DMS153 treated with DMSO at 0.1 percent for 48 hours (cell line): ENCODE results near the gene NTSR1.

ENCODE experiments used
- DNase-seq: peaks from one replicate; lab custom pipeline; 2025; ENCODE audit not compliant: unreplicated experiment; lab: John Stamatoyannopoulos, UW

NTSR1 gene

DNA sequence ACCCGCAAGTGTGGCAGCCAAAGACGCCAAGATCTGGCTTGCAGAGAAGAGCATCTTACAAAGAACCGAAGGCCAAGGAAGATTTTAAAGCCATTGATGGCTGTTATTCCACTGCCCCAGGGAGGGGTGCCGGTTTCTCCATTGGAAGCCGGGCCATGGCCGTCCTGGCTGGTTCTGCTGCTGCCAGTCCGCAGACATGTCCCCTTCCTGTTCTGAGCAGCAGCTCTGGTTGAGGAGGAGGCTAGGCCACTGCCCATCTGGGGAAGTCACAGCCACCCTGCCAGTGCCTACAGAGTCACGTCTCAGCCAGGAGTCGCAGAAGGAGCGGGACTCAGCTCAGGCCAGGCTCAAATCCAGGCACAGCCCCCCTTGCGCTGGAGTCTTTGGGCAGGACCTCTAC lies 45.0 kb downstream of the NTSR1 start:
- no peak for DNase-seq

- DNase-seq = no peak
Measured at GRCh38 chr20:62754122-62754990, 45.7 kb downstream of the NTSR1 start.

DNA sequence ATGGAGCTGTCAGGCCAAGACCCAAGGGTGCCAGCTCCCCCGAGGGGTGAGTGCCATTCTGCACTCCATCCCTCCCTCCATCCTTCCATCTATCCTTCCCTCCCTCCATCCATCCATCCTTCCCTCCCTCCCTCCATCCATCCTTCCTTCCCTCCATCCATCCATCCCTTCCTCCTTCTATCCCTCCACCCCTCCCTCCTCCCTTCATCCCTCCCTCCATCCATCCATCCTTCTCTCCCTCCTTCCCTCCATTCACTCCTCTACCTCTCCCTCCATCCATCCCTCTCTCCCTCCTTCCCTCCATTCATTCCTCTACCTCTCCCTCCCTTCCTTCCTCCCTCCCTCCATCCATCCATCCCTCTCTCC lies 46.3 kb downstream of the NTSR1 start:
- no peak for DNase-seq

DNA sequence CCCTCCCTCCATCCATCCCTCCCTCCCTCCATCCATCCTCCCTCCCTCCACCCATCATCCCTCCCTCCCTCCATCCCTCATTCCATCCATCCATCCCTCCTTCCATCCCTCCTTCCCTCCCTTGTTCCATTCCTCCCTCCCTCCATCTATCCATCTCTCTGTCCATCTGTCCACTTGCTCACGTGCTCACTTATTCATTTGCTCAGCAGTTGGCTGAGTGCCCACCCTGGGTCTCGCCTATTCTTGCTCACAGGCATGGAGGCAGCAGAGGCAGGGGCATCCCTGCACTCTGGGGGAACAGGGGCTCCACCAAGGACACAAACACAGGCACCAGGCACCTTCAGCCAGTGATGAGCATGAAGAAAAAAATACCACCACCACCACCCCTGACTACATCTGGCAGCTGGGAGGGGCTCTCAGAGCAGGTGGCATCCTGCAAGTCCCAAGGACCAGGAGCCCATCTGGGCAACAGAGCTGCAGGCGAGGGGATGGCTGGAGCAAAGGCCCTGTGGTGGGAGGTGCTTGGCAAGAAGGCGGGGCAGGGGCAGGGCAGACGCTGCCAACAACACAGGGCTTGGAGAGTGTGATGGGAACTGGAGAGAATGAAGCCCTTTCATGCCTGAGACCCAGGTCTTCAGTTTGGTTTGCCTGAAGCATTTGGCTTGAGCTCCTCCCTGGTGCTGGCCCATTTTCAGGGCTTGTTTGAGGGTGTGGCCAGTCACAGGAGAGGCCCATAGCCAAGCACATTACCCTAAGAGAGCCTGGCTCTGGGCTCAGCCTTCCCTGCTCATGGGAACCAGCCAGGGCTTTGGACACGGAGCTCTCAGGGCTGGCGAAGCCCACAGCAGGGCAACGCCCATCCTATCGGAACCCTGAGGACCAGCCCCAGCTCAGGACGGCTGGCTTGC lies 47.4 kb downstream of the NTSR1 start:
- DNase-seq = no peak

GRCh38 chr20:62758226-62758912 lies 49.7 kb downstream of the NTSR1 start:
- no peak for DNase-seq

DNA sequence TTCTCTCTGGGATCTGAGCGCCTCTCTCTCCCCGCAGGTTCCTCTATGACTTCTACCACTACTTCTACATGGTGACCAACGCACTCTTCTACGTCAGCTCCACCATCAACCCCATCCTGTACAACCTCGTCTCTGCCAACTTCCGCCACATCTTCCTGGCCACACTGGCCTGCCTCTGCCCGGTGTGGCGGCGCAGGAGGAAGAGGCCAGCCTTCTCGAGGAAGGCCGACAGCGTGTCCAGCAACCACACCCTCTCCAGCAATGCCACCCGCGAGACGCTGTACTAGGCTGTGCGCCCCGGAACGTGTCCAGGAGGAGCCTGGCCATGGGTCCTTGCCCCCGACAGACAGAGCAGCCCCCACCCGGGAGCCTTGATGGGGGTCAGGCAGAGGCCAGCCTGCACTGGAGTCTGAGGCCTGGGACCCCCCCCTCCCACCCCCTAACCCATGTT lies 51.4 kb downstream of the NTSR1 start:
- DNase-seq = no peak

- DNase-seq = no peak
Measured at GRCh38 chr20:62760471-62760855, 51.8 kb downstream of the NTSR1 start.

GRCh38 chr20:62760856-62761758 lies 52.5 kb downstream of the NTSR1 start:
- DNase-seq = no peak

DNA sequence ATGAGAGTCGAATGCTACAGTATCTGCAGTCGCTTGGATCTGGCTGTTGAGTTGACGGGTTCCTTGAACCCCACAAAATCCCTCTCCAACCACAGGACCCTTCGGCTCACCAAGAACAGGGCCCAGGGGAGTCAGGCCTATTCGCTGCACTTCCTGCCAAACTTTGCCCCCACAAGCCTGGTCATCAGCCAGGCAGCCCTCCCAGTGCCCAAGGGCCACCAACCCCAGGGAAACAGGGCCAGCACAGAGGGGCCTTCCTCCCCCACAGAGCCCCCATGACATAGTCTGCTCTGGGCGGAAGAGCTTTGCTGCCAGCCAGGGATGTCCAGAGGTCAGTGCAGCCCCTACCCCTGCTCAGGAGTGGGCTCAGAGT lies 53.1 kb downstream of the NTSR1 start:
- no peak for DNase-seq

- no peak for DNase-seq
Measured at GRCh38 chr20:62762376-62762775, 53.7 kb downstream of the NTSR1 start.

- DNase-seq = no peak
Measured at GRCh38 chr20:62762801-62763368, 54.2 kb downstream of the NTSR1 start.

GRCh38 chr20:62763404-62763803 lies 54.8 kb downstream of the NTSR1 start:
- DNase-seq = no peak

DNA sequence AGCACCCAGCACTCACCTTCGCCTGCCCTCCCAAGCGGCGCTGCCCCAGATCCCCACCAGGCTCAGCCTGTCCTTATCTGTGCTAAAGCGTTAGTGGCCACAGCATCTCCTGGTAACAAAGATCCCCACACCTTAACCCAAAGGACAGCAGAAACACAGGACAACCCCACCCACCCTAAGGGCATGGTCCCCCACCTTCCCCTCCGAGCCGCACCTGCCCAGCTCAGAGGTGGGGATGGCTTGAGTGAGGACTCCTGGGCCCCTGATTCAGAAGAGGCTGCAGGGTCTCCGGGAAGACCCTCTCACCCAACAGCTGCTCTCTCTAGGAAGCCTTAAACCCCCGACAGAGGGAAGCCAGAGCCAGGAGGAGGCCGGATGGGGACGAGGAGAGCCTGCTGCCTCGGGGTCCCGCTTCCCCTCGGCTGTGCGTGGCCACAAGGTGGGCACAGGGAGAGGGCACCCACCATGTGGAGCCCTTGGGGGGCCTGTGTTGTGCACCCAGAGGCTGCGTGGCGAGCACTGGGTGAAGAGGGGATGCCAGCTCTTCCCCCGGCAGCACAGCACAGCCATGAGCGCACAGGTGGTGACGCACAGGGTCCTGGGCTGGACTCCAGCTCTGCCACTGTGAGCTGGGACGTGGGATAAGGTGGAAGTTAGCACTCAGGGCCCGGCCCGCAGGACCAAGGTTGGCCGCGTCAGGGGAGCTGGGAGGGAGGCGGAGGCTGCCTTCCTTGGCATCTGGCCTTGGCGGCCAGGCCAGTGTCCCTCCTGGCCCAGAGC lies 55.7 kb downstream of the NTSR1 start:
- DNase-seq = no peak

- DNase-seq = no peak
Measured at GRCh38 chr20:62765021-62765420, 56.4 kb downstream of the NTSR1 start.

DNA sequence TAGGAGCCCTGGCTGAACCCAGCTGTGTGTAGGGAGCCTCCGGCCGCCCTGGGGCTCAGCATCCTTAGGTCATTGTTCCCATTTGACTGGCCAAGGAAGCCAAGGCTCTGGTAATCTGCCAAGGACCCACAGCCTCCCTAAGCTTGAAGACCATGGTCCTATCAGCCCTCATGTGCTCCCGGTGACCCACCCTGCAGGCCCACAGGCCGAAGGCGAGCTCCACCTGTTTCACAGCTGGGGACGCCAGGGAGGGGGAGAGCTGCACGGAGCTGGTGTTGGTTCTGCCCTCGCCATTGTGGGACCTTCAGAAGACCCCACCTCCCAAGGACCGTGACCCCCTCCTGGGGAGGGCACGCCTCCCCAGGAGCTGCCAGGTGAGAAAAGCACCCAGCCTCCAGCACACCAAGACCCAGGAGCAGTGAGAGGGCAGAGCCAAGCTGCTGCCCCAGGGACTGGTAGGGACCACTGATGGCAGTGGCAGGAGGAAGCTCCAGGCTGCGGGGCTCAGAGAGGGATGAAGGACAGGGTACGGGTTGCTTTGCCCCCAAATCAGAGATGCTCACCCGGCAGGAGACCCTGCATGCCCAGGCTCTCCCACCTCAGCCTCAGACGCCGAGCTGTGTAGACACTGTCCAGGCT lies 56.9 kb downstream of the NTSR1 start:
- DNase-seq = no peak

DNA sequence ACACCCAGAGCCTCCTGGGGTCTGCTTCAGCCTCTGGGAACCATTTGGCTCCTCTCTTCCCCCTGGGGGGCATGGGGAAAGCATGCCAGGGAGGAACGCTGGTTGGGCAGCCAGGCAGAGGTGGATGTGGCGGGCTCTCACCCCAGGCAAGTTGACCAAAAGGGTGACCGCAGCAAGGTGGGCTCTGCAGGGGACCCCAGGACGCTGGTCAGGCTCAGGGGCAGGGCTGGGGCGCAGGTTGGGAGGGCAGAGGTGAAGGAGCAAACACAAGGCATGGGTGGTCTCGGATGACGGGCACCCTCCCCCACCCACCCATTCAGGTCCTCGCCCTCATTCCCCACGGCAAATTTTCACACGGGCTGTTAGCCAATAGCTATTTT lies 57.4 kb downstream of the NTSR1 start:
- no peak for DNase-seq

GRCh38 chr20:62766716-62767115 lies 58.1 kb downstream of the NTSR1 start:
- DNase-seq = no peak

DNA sequence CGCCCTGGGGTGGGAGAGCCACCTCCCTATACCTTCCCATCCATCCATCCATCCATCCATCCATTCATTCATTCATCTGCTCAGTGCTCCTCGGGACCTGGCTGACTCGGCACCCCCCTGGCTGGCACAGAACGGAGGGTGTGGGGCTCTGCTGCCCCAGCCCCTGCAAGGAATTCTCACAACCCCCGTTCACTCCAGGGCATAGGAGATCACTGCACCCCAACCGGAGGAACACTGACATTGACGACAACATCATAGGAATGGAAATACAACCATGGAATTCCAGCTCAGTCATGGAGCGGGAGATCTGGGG lies 59.6 kb downstream of the NTSR1 start:
- DNase-seq = no peak
